Panc1 (cell line): Measurements from ENCODE around the gene VIPR2. TPM values are rescaled to one million over a fixed set of nuclear protein-coding genes. Genes with fewer than 3 reads are reported as not detected.

Experiments used
- ATAC-seq: fragments of 200-7000 bp; cut with Tn5 transposase; 2 replicates; pipeline ENCODE4 v1.9.1; 2020; ENCODE audit warnings: mild to moderate bottlenecking, moderate library complexity
- BruUV-seq: library from RNA; stranded (reverse); fragments of 400-500 nt; replicated peaks from 2 replicates; lab custom pipeline; 2021; lab: Mats Ljungman, UMichigan
- CTCF ChIA-PET: fragments of 300-600 bp; sonication (Branson Sonifier 250); formaldehyde crosslinking; loops from one replicate; lab custom pipeline; 2022; ENCODE audit warnings: antibody characterized with exemption; lab: Charles Lee
- POLR2A ChIA-PET: fragments of 300-600 bp; sonication (Branson Sonifier 250); formaldehyde crosslinking; loops from one replicate; lab custom pipeline; 2022; ENCODE audit warnings: antibody characterized with exemption; lab: Charles Lee
- DNase-seq: peaks from one replicate; pipeline ENCODE4 v3.0.0-alpha.2; 2010; ENCODE audit warnings: low read depth, low spot score
- H3K27ac ChIP-seq: 2 replicates; pipeline ENCODE4 v1.5.1; 2011; ENCODE audit warnings: mild to moderate bottlenecking, low read length, inconsistent platforms
- H3K27me3 ChIP-seq: fragments of 200-500 bp; sonication (Bioruptor generic); 2 replicates; pipeline ENCODE4 v1.6.0; 2014; ENCODE audit warnings: low read length, inconsistent platforms; ENCODE audit not compliant: control insufficient read depth, insufficient read depth
- H3K36me3 ChIP-seq: fragments of 200-500 bp; sonication (Bioruptor generic); 2 replicates; pipeline ENCODE4 v1.5.1; 2014; ENCODE audit warnings: inconsistent platforms, mild to moderate bottlenecking, low read length, moderate library complexity; ENCODE audit not compliant: control insufficient read depth, insufficient read depth
- H3K4me1 ChIP-seq: 2 replicates; pipeline ENCODE4 v1.5.1; 2011; ENCODE audit warnings: inconsistent platforms, mild to moderate bottlenecking, low read length, moderate library complexity; ENCODE audit not compliant: control insufficient read depth, insufficient read depth
- H3K4me3 ChIP-seq, 2 experiments: 2 replicates each; pipeline ENCODE4 v1.5.1; 2011 to 2012; ENCODE audit warnings: low read depth in 2 of 2, low read length in 2 of 2, mild to moderate bottlenecking in 2 of 2, inconsistent platforms in 1 of 2, moderate library complexity in 1 of 2
- H3K9me3 ChIP-seq: fragments of 200-500 bp; sonication (Bioruptor generic); 2 replicates; pipeline ENCODE4 v1.5.1; 2014; ENCODE audit warnings: low read depth, mild to moderate bottlenecking, inconsistent platforms, low read length, moderate library complexity; ENCODE audit not compliant: control insufficient read depth, insufficient read depth
- POLR2AphosphoS5 ChIP-seq: IDR thresholded peaks from 2 replicates; pipeline ENCODE4 v1.6.1; 2012; ENCODE audit warnings: mild to moderate bottlenecking, low read depth, low read length, moderate library complexity
- SIN3A ChIP-seq: IDR thresholded peaks from 2 replicates; pipeline ENCODE4 v1.6.1; 2012; ENCODE audit warnings: low read depth, mild to moderate bottlenecking, low read length, moderate library complexity, borderline replicate concordance; ENCODE audit not compliant: insufficient read depth
- TCF7L2 ChIP-seq: IDR thresholded peaks from 2 replicates; pipeline ENCODE4 v1.6.1; 2011; ENCODE audit warnings: mild to moderate bottlenecking, low read depth, low read length, inconsistent platforms
- in situ Hi-C: cut with HindIII; loops from 2 replicates; pipeline ENCODE4 v1.10.0; 2016; ENCODE audit warnings: low sequenced_read_pairs, low pct_unique_long_range_greater_than_20kb
- intact Hi-C: fragments of 100-400 bp; cut with micrococcal nuclease; formaldehyde crosslinking; loops from one replicate; pipeline ENCODE4 v1.10.0; 2022; ENCODE audit not compliant: unreplicated experiment
- total RNA-seq: library from RNA; stranded (reverse); gene quantifications from one replicate; pipeline ENCODE4 v1.2.1, GENCODE V29; 2021; ENCODE audit not compliant: unreplicated experiment
- TF ChIP-seq, protein P1 (sequence below), 2 experiments: IDR thresholded peaks; 2 replicates each; pipeline ENCODE4 v1.6.1; 2011 to 2012; ENCODE audit warnings: low read depth in 2 of 2, control low read depth in 1 of 2, low read length in 1 of 2, mild to moderate bottlenecking in 1 of 2, moderate library complexity in 1 of 2; ENCODE audit not compliant: insufficient read depth in 1 of 2
- TF ChIP-seq, protein P2 (sequence below): fragments of 450-650 bp; IDR thresholded peaks from 2 replicates; pipeline ENCODE4 v1.5.1; 2017; ENCODE audit warnings: mild to moderate bottlenecking

Gene VIPR2
- total RNA-seq, 1 experiment from 2014 or later: not detected

DNA sequence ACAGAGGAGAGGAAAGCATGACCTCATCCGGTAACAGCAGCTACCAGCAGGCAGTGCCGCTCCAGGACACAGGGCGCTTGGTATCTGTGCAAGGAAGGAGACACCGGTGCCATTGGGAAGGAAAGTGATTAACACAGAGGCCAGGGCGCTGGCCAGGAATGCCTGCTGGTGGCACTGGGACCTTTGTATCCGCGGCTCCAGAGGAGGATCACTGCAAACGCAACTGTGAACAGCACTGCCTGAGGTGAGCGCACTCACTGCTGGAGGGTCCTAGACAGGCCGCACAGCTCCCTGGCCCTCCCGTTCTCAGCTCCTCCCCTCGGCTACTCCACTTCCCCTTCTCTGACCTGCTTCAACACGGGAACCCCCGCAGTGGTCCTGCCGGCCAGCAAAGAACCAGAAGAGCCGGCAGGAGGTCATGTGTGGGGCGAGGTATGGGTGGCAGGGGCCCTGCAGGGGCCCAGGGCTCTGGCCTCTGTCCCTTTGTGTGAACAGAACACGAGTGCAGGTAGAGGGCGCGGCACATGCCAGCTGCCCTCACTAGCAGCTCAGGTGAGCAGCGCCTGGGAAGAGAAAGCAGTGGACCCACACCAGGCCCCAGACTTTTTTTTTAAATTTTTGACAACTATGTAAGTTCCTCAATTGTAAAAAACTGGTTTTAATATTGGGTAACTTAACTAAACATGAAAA, 107.6 kb downstream of the VIPR2 start:
- no peak for ATAC-seq
- no peaks in the 10 kb centered on the region for H3K4me1 ChIP-seq
- no peak overlapping the region for H3K27ac ChIP-seq
- no peaks in the 10 kb centered on the region for H3K9me3 ChIP-seq
- ChIA-PET POLR2A (no interaction called here), CTCF (no interaction called here)
- H3K4me3 ChIP-seq: no peak overlapping the region
- TF ChIP-seq, protein P1, sequence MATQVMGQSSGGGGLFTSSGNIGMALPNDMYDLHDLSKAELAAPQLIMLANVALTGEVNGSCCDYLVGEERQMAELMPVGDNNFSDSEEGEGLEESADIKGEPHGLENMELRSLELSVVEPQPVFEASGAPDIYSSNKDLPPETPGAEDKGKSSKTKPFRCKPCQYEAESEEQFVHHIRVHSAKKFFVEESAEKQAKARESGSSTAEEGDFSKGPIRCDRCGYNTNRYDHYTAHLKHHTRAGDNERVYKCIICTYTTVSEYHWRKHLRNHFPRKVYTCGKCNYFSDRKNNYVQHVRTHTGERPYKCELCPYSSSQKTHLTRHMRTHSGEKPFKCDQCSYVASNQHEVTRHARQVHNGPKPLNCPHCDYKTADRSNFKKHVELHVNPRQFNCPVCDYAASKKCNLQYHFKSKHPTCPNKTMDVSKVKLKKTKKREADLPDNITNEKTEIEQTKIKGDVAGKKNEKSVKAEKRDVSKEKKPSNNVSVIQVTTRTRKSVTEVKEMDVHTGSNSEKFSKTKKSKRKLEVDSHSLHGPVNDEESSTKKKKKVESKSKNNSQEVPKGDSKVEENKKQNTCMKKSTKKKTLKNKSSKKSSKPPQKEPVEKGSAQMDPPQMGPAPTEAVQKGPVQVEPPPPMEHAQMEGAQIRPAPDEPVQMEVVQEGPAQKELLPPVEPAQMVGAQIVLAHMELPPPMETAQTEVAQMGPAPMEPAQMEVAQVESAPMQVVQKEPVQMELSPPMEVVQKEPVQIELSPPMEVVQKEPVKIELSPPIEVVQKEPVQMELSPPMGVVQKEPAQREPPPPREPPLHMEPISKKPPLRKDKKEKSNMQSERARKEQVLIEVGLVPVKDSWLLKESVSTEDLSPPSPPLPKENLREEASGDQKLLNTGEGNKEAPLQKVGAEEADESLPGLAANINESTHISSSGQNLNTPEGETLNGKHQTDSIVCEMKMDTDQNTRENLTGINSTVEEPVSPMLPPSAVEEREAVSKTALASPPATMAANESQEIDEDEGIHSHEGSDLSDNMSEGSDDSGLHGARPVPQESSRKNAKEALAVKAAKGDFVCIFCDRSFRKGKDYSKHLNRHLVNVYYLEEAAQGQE (IDR thresholded peaks at IDR 0.05; ENCODE audit: insufficient read depth in 1 of 2, low read depth in 2 of 2, low read length in 1 of 2): no peak
- no peaks in the 10 kb centered on the region for H3K27me3 ChIP-seq
- no peaks in the 10 kb centered on the region for H3K36me3 ChIP-seq
- intact Hi-C loops: no loop called here
- DNase-seq: no peak
- in situ Hi-C loops: no loop called here
- no TSS peak for BruUV-seq

DNA sequence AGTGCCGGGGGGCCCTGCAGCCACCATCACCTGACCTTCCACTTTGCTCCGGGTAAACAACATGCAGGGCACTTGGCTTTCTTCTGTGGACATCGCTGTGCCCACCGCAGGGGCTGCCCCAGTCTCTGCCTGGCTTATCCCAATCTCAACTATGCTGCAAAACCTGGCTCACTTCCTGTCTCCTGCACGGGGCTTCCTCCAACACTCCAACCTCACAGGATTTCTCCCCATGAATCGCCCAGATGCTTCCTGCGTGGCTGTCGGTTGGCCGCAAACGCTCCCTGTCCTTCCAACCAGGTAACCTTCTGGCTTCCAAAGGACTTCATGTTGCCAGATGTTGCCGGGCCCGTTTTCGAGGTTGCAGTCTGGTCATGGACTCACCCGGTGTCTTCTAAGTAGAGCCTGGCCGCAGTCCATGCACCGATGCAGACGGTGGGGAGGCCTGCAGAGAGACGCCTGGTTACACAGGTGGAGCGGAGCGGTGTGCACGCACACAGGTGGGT, 109.0 kb downstream of the VIPR2 start:
- POLR2A ChIA-PET: no interaction called here
- TF ChIP-seq, protein P2, sequence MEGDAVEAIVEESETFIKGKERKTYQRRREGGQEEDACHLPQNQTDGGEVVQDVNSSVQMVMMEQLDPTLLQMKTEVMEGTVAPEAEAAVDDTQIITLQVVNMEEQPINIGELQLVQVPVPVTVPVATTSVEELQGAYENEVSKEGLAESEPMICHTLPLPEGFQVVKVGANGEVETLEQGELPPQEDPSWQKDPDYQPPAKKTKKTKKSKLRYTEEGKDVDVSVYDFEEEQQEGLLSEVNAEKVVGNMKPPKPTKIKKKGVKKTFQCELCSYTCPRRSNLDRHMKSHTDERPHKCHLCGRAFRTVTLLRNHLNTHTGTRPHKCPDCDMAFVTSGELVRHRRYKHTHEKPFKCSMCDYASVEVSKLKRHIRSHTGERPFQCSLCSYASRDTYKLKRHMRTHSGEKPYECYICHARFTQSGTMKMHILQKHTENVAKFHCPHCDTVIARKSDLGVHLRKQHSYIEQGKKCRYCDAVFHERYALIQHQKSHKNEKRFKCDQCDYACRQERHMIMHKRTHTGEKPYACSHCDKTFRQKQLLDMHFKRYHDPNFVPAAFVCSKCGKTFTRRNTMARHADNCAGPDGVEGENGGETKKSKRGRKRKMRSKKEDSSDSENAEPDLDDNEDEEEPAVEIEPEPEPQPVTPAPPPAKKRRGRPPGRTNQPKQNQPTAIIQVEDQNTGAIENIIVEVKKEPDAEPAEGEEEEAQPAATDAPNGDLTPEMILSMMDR: no peak
- TF ChIP-seq SIN3A (no peak), POLR2AphosphoS5 (no peak), TCF7L2 (no peak)
- TF ChIP-seq, protein P1 (IDR thresholded peaks at IDR 0.05; ENCODE audit: insufficient read depth in 1 of 2, low read depth in 2 of 2, low read length in 1 of 2): no peak
- Histone ChIP-seq H3K9me3 (no peaks in the 10 kb centered on the region), H3K4me3 (no peak overlapping the region), H3K27ac (no peak overlapping the region), H3K36me3 (no peaks in the 10 kb centered on the region), H3K4me1 (no peaks in the 10 kb centered on the region; the same call in 1 of the 2 replicates), H3K27me3 (no peaks in the 10 kb centered on the region)
- ATAC-seq (no peak), DNase-seq (no peak)
- in situ Hi-C loops: no loop called here
- intact Hi-C loops: no loop called here
- BruUV-seq: no TSS peak
- CTCF ChIA-PET: no interaction called here
